IPS DF 6.9 (cell line): ENCODE results near the gene PARG.
"Not testable (repeated sequence)": the region's sequence is repeated elsewhere in the genome, so short reads cannot be mapped to it uniquely, and the experiment has no call there.

ENCODE experiments used
- DNase-seq: peaks from one replicate; pipeline ENCODE4 v3.0.0-alpha.2; 2013; ENCODE audit warnings: low read depth, low spot score
- H3K27ac ChIP-seq: one replicate; pipeline ENCODE4 v1.5.1; 2013; ENCODE audit warnings: low read length, control low read depth
- H3K27me3 ChIP-seq: 2 replicates; pipeline ENCODE4 v1.6.1; 2013; ENCODE audit warnings: mild to moderate bottlenecking, low read length; ENCODE audit not compliant: control insufficient read depth, insufficient read depth
- H3K36me3 ChIP-seq: 2 replicates; pipeline ENCODE4 v1.6.1; 2013; ENCODE audit warnings: low read length; ENCODE audit not compliant: control insufficient read depth, insufficient read depth
- H3K4me1 ChIP-seq: 2 replicates; pipeline ENCODE4 v1.6.1; 2013; ENCODE audit warnings: low read length; ENCODE audit not compliant: control insufficient read depth, insufficient read depth
- H3K4me3 ChIP-seq: 2 replicates; pipeline ENCODE4 v1.5.1; 2013; ENCODE audit warnings: mild to moderate bottlenecking, low read length
- H3K9me3 ChIP-seq: 2 replicates; pipeline ENCODE4 v1.6.1; 2013; ENCODE audit warnings: low read length, inconsistent platforms; ENCODE audit not compliant: control insufficient read depth, insufficient read depth
- WGBS: extraction: QIAGEN DNeasy Blood & Tissue Kit; methylation state at CpG from one replicate; pipeline ENCODE4 v1.1.7; 2013; ENCODE audit warnings: mixed read lengths, missing lambda C conversion rate; ENCODE audit not compliant: insufficient read length, insufficient coverage; 5-methylcytosine and 5-hydroxymethylcytosine counted together

The PARG gene

DNA sequence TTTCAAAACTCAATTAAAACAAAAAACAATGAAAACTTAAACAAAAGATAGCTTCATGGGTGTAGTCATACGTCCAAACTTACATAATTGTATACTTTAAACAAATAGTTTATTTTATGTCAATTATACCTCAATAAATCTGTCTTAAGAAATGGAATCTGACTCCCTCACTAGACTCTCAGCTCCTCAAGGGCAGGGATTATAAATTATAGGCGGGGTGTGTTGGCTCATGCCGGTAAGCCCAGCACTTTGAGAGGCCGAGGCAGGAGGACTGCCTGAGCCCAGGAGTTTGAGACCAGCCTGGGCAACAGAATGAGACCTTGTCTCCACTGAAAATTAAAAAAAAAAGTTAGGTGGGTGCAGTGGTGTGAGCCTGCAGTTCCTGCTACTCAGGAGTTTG lies 92.3 kb downstream of the PARG start:
- no CpG with 5 or more reads among the region's 4 CpGs for WGBS
- H3K4me1 ChIP-seq, H3K27ac ChIP-seq, DNase-seq, H3K4me3 ChIP-seq, H3K27me3 ChIP-seq, H3K9me3 ChIP-seq, H3K36me3 ChIP-seq: not testable (repeated sequence)

DNA sequence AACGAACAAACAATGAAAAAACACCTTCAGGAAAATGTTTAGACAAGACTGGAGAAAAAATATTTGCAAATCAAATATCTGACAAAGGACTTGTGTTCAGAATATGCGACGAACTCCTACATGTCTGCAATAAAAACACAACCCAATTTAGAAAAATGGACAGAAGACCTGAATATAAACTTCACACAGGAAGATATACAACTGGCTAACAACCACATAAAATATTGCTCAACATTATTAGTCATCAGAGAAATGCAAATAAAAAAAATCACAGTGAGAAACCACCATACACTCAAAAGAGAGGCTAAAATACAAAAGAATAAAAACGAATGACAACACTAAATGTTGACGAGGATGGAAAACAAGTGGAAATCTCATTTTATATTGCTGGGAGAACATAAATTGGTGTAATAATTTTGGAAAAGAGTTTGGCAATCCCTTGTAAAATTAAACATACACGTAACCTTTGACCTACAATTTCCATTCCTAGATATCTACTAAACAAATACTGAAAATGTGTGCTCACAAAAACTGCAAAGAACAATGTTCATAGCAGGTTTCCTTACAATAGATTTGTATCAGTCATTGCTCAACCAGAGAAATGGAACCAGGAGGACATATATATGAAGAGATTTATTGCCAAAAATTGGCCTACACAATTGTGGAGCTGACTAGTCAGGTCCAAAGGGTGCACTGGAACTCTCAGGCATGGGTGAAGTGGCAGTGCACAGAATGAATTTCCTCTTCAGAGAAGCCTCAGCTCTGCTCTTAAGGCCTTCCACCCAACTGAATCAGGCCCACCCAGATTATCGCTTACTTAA lies 96.8 kb downstream of the PARG start:
- no peak for DNase-seq
- no CpG with 5 or more reads among the region's 7 CpGs for WGBS

DNA sequence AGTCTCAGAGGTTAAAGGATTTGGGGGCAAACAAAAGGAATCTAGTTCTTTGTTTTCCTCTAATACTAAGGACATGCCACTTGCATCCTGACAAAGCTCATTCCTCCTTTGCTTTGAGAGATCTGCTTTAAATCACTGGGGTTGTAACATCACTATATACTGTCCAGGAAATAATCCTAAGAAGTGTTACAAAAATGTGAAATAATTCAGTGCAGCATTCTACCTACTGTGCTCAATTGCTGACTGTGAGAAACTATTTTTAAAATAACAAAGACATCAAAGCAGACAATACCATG lies 99.5 kb downstream of the PARG start:
- not testable (repeated sequence) for H3K36me3 ChIP-seq, DNase-seq, H3K4me3 ChIP-seq, H3K9me3 ChIP-seq, H3K27me3 ChIP-seq, H3K4me1 ChIP-seq, H3K27ac ChIP-seq

More for the DNA sequence above, 96.8 kb downstream of the PARG start:
- no peak overlapping the region for H3K27ac ChIP-seq
- H3K4me3 ChIP-seq, result no peak overlapping the region
- H3K9me3 ChIP-seq, result no peaks in the 10 kb centered on the region
- no peaks in the 10 kb centered on the region for H3K27me3 ChIP-seq
- no peaks in the 10 kb centered on the region; the same call in 1 of the 2 replicates for H3K36me3 ChIP-seq
- no peaks in the 10 kb centered on the region for H3K4me1 ChIP-seq

DNA sequence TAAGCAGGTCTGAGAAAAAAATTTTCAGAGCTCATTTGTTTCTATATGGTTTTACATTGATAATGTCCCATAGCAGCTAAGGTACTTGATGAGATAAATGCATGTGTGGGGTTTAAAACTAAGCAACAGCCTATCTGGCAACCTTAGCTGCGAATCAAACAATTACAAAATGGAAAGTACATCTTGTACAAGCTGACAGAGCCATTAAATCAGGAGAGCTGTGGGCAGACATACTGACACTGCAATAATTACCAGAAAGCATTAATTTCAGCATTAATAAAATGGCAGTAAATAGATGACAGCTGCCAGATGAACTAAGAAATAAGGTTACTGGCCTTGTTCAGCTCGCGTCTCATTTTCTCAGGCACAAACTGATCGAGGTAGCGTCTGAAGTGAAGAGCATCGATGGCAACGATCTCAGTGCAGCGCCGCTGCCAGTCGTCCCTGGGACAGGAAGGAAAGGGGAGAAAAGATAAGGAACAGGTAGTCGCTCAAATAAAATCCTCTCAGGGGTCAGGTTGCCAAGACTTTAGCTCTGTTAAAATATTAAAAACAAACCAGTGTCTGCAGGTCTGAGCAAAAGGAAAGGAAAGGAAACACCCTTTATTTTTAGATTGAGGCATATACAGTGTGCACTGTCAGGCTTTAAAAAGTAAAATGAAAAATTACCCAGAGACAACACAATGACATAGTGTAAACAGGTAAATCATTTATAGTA lies 100.1 kb downstream of the PARG start:
- H3K36me3 ChIP-seq, result no peaks in the 10 kb centered on the region; the same call in 1 of the 2 replicates
- no CpG with 5 or more reads among the region's 11 CpGs for WGBS
- no peak overlapping the region for H3K4me3 ChIP-seq
- no peak overlapping the region for H3K27ac ChIP-seq
- DNase-seq, result no peak
- H3K9me3 ChIP-seq, result no peaks in the 10 kb centered on the region
- no peaks in the 10 kb centered on the region for H3K4me1 ChIP-seq
- no peaks in the 10 kb centered on the region for H3K27me3 ChIP-seq

GRCh38 chr10:49837685-49838084 lies 104.1 kb downstream of the PARG start:
- Histone ChIP-seq H3K4me1 (no peaks in the 10 kb centered on the region), H3K9me3 (no peaks in the 10 kb centered on the region), H3K27ac (no peak overlapping the region), H3K27me3 (no peaks in the 10 kb centered on the region), H3K36me3 (no peaks in the 10 kb centered on the region), H3K4me3 (no peak overlapping the region)
- WGBS, result no CpG with 5 or more reads among the region's 1 CpG
- no peak for DNase-seq

DNA sequence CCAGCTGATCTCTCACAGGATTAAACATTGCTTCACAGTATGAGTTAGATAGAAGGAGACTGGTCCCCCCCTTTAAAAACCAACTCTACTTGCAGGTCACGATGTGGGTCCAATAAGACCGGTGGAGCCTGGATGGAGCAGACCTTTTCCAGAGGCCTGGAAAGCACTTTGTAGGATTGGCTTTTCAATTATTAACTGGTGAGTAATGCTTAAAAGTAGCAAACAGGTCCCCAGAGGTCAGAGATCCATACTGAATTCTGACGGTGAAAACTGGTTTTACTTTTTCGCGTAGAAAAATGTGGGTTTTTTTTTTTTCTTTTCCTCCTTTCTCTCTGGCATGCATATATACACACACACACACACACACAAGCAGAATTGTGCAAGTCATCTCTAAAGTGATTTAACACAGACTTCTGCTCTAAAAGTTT lies 104.8 kb downstream of the PARG start:
- Histone ChIP-seq H3K36me3 (no peaks in the 10 kb centered on the region), H3K4me3 (no peak overlapping the region), H3K27ac (no peak overlapping the region), H3K4me1 (peaks cover 1% of the 10 kb centered on the region; the same call in 1 of the 2 replicates), H3K27me3 (no peaks in the 10 kb centered on the region), H3K9me3 (no peaks in the 10 kb centered on the region)
- no CpG with 5 or more reads among the region's 5 CpGs for whole genome bisulfite sequencing
- no peak for DNase-seq

- DNase-seq, result no peak
- Histone ChIP-seq H3K27ac (no peak overlapping the region), H3K36me3 (no peaks in the 10 kb centered on the region), H3K4me1 (peaks cover 3% of the 10 kb centered on the region; the same call in 1 of the 2 replicates), H3K4me3 (no peak overlapping the region), H3K9me3 (no peaks in the 10 kb centered on the region), H3K27me3 (no peaks in the 10 kb centered on the region)
- no CpG with 5 or more reads among the region's 3 CpGs for WGBS
These were observed 106.9 kb downstream of the PARG start for GRCh38 chr10:49834976-49835375.

GRCh38 chr10:49834201-49834600 lies 107.6 kb downstream of the PARG start:
- Histone ChIP-seq H3K9me3 (no peaks in the 10 kb centered on the region), H3K4me1 (peaks cover 3% of the 10 kb centered on the region; the same call in 1 of the 2 replicates), H3K36me3 (no peaks in the 10 kb centered on the region), H3K4me3 (no peak overlapping the region), H3K27me3 (no peaks in the 10 kb centered on the region), H3K27ac (no peak overlapping the region)
- WGBS, result no CpG with 5 or more reads among the region's 2 CpGs
- no peak for DNase-seq

DNA sequence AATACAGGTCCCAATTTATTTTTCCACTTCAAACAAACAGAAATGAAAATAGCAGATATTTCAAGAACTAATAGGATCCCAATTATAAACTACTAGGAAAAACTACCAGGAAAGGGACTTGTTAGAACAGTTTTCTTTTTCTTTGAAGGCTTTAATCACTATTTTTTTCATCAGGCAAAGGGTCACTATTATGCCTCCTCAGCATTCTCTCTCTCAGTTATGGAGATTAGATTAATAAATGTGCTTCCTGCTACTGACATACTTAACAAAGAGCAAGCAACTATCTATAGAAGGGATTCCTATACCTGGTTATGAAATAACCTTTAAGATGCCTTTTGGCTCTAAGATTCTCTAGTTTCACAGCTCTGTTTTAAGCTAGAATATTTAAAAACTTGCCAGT lies 108.7 kb downstream of the PARG start:
- Histone ChIP-seq H3K4me3 (no peak overlapping the region), H3K9me3 (no peaks in the 10 kb centered on the region), H3K27me3 (no peaks in the 10 kb centered on the region), H3K36me3 (no peaks in the 10 kb centered on the region), H3K4me1 (peaks cover 3% of the 10 kb centered on the region; the same call in 1 of the 2 replicates), H3K27ac (no peak overlapping the region)
- no peak for DNase-seq

- Histone ChIP-seq H3K4me3 (no peak overlapping the region), H3K36me3 (no peaks in the 10 kb centered on the region), H3K27me3 (no peaks in the 10 kb centered on the region), H3K27ac (peak overlapping the region; percentile 86), H3K4me1 (peaks cover 3% of the 10 kb centered on the region; the same call in 1 of the 2 replicates), H3K9me3 (no peaks in the 10 kb centered on the region)
- peak; percentile 67 for DNase-seq
- no CpG with 5 or more reads among the region's 8 CpGs for WGBS
These were observed 110.3 kb downstream of the PARG start for GRCh38 chr10:49831352-49832035.
